ENCODE results near the gene QKI. TPM values are rescaled to one million over a fixed set of nuclear protein-coding genes. Genes with fewer than 3 reads are reported as not detected.

Gene QKI
- total and polyA plus RNA-seq, 2 of the 8 experiments (the other 6 are each of a cell fraction or from before 2014, with no cell fraction given): 181 to 183 TPM

GRCh38 chr6:163375361-163375760 is 39.2 kb upstream of the QKI start (continued):
- TF ChIP-seq, protein P1, sequence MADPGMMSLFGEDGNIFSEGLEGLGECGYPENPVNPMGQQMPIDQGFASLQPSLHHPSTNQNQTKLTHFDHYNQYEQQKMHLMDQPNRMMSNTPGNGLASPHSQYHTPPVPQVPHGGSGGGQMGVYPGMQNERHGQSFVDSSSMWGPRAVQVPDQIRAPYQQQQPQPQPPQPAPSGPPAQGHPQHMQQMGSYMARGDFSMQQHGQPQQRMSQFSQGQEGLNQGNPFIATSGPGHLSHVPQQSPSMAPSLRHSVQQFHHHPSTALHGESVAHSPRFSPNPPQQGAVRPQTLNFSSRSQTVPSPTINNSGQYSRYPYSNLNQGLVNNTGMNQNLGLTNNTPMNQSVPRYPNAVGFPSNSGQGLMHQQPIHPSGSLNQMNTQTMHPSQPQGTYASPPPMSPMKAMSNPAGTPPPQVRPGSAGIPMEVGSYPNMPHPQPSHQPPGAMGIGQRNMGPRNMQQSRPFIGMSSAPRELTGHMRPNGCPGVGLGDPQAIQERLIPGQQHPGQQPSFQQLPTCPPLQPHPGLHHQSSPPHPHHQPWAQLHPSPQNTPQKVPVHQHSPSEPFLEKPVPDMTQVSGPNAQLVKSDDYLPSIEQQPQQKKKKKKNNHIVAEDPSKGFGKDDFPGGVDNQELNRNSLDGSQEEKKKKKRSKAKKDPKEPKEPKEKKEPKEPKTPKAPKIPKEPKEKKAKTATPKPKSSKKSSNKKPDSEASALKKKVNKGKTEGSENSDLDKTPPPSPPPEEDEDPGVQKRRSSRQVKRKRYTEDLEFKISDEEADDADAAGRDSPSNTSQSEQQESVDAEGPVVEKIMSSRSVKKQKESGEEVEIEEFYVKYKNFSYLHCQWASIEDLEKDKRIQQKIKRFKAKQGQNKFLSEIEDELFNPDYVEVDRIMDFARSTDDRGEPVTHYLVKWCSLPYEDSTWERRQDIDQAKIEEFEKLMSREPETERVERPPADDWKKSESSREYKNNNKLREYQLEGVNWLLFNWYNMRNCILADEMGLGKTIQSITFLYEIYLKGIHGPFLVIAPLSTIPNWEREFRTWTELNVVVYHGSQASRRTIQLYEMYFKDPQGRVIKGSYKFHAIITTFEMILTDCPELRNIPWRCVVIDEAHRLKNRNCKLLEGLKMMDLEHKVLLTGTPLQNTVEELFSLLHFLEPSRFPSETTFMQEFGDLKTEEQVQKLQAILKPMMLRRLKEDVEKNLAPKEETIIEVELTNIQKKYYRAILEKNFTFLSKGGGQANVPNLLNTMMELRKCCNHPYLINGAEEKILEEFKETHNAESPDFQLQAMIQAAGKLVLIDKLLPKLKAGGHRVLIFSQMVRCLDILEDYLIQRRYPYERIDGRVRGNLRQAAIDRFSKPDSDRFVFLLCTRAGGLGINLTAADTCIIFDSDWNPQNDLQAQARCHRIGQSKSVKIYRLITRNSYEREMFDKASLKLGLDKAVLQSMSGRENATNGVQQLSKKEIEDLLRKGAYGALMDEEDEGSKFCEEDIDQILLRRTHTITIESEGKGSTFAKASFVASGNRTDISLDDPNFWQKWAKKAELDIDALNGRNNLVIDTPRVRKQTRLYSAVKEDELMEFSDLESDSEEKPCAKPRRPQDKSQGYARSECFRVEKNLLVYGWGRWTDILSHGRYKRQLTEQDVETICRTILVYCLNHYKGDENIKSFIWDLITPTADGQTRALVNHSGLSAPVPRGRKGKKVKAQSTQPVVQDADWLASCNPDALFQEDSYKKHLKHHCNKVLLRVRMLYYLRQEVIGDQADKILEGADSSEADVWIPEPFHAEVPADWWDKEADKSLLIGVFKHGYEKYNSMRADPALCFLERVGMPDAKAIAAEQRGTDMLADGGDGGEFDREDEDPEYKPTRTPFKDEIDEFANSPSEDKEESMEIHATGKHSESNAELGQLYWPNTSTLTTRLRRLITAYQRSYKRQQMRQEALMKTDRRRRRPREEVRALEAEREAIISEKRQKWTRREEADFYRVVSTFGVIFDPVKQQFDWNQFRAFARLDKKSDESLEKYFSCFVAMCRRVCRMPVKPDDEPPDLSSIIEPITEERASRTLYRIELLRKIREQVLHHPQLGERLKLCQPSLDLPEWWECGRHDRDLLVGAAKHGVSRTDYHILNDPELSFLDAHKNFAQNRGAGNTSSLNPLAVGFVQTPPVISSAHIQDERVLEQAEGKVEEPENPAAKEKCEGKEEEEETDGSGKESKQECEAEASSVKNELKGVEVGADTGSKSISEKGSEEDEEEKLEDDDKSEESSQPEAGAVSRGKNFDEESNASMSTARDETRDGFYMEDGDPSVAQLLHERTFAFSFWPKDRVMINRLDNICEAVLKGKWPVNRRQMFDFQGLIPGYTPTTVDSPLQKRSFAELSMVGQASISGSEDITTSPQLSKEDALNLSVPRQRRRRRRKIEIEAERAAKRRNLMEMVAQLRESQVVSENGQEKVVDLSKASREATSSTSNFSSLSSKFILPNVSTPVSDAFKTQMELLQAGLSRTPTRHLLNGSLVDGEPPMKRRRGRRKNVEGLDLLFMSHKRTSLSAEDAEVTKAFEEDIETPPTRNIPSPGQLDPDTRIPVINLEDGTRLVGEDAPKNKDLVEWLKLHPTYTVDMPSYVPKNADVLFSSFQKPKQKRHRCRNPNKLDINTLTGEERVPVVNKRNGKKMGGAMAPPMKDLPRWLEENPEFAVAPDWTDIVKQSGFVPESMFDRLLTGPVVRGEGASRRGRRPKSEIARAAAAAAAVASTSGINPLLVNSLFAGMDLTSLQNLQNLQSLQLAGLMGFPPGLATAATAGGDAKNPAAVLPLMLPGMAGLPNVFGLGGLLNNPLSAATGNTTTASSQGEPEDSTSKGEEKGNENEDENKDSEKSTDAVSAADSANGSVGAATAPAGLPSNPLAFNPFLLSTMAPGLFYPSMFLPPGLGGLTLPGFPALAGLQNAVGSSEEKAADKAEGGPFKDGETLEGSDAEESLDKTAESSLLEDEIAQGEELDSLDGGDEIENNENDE (IDR thresholded peaks at IDR 0.05; ENCODE audit: insufficient replicate concordance, low read length): no peak
- no peak for TF ChIP-seq BRCA1 (IDR thresholded peaks at IDR 0.05; ENCODE audit: low read depth, low read length)
